HFF-Myc (cell line): ENCODE measurements around the gene LRRC17.

Experiments used
- DNase-seq: peaks from one replicate; pipeline ENCODE4 v3.0.0-alpha.2; 2011; ENCODE audit warnings: low read depth; ENCODE audit errors: extremely low read depth
- H3K4me3 ChIP-seq: replicated peaks from 2 replicates; pipeline ENCODE4 v1.5.1; 2011; ENCODE audit warnings: low read depth, mild to moderate bottlenecking, control low read depth, low read length
- CTCF ChIP-seq: IDR thresholded peaks from 2 replicates; pipeline ENCODE4 v1.5.1; 2012; ENCODE audit warnings: mild to moderate bottlenecking, low read depth, low read length, control low read depth; ENCODE audit errors: missing control alignments

Gene LRRC17

GRCh38 chr7:102988631-102989560 lies 76.1 kb downstream of the LRRC17 start:
- no peak for DNase-seq
- H3K4me3 ChIP-seq: no peak overlapping the region
- no peak for TF ChIP-seq CTCF

GRCh38 chr7:102990642-102991041 lies 77.8 kb downstream of the LRRC17 start:
- no peak for TF ChIP-seq CTCF
- H3K4me3 ChIP-seq: no peak overlapping the region
- DNase-seq: no peak

GRCh38 chr7:102991077-102991539 lies 78.3 kb downstream of the LRRC17 start:
- no peak for DNase-seq
- H3K4me3 ChIP-seq: no peak overlapping the region
- TF ChIP-seq CTCF: no peak

GRCh38 chr7:102991540-102992214 lies 78.9 kb downstream of the LRRC17 start:
- TF ChIP-seq CTCF: no peak
- DNase-seq: peak; percentile 92
- H3K4me3 ChIP-seq: no peak overlapping the region

- no peak for TF ChIP-seq CTCF
- no peak for DNase-seq
- H3K4me3 ChIP-seq: no peak overlapping the region
Measured at GRCh38 chr7:102992509-102992937, 79.7 kb downstream of the LRRC17 start.

- no peak for TF ChIP-seq CTCF
- DNase-seq: peak; percentile 67
- H3K4me3 ChIP-seq: no peak overlapping the region
Measured at GRCh38 chr7:102992938-102993717, 80.3 kb downstream of the LRRC17 start.
